H9 (cell line): ENCODE measurements around the gene CD28. TPM values are rescaled to one million over a fixed set of nuclear protein-coding genes. Genes with fewer than 3 reads are reported as not detected.

Experiments used
- DNase-seq: peaks from one replicate; pipeline ENCODE4 v3.0.0-alpha.2; 2017
- H2AFZ ChIP-seq: one replicate; pipeline ENCODE4 v1.6.1; 2013; ENCODE audit warnings: mild to moderate bottlenecking, low read length, control low read depth, moderate library complexity
- H2AK5ac ChIP-seq: 2 replicates; pipeline ENCODE4 v1.6.1; 2013; ENCODE audit warnings: low read length, control low read depth, mixed read lengths; ENCODE audit not compliant: insufficient read length
- H2BK120ac ChIP-seq: one replicate; pipeline ENCODE4 v1.6.1; 2013; ENCODE audit warnings: low read depth, mild to moderate bottlenecking, low read length, control low read depth, inconsistent platforms; ENCODE audit not compliant: poor library complexity, severe bottlenecking
- H2BK12ac ChIP-seq: 2 replicates; pipeline ENCODE4 v1.6.1; 2013; ENCODE audit warnings: low read length, control low read depth, mixed read lengths, low read depth; ENCODE audit not compliant: insufficient read length
- H2BK15ac ChIP-seq: 2 replicates; pipeline ENCODE4 v1.6.1; 2013; ENCODE audit warnings: low read depth, low read length, control low read depth
- H2BK20ac ChIP-seq: one replicate; pipeline ENCODE4 v1.6.1; 2013; ENCODE audit warnings: low read depth, mild to moderate bottlenecking, low read length, control low read depth, inconsistent platforms; ENCODE audit not compliant: poor library complexity, severe bottlenecking
- H2BK5ac ChIP-seq: 2 replicates; pipeline ENCODE4 v1.6.1; 2013; ENCODE audit warnings: low read length, control low read depth, mixed read lengths; ENCODE audit not compliant: insufficient read length
- H3K14ac ChIP-seq: 2 replicates; pipeline ENCODE4 v1.6.1; 2013; ENCODE audit warnings: low read length, control low read depth; ENCODE audit not compliant: insufficient read depth
- H3K18ac ChIP-seq: 2 replicates; pipeline ENCODE4 v1.6.1; 2013; ENCODE audit warnings: low read depth, mild to moderate bottlenecking, mixed read lengths, low read length, control low read depth; ENCODE audit not compliant: insufficient read length
- H3K23ac ChIP-seq: 2 replicates; pipeline ENCODE4 v1.6.1; 2013; ENCODE audit warnings: low read length, control low read depth, mixed read lengths, low read depth; ENCODE audit not compliant: insufficient read length
- H3K23me2 ChIP-seq: 2 replicates; pipeline ENCODE4 v1.6.1; 2013; ENCODE audit warnings: low read depth, mild to moderate bottlenecking, mixed read lengths, low read length, control low read depth; ENCODE audit not compliant: insufficient read length, poor library complexity, severe bottlenecking
- H3K27ac ChIP-seq: 2 replicates; pipeline ENCODE4 v1.5.1; 2013; ENCODE audit warnings: low read length, control low read depth, mixed read lengths, low read depth; ENCODE audit not compliant: insufficient read length
- H3K27me3 ChIP-seq: 2 replicates; pipeline ENCODE4 v1.6.1; 2013; ENCODE audit warnings: low read length, control low read depth, inconsistent platforms; ENCODE audit not compliant: insufficient read depth
- H3K4ac ChIP-seq: 2 replicates; pipeline ENCODE4 v1.6.1; 2013; ENCODE audit warnings: low read depth, mild to moderate bottlenecking, control low read depth, inconsistent platforms, low read length, moderate library complexity
- H3K4me1 ChIP-seq: 2 replicates; pipeline ENCODE4 v1.6.1; 2013; ENCODE audit warnings: low read length, control low read depth, inconsistent platforms; ENCODE audit not compliant: insufficient read depth
- H3K4me2 ChIP-seq: 2 replicates; pipeline ENCODE4 v1.6.1; 2013; ENCODE audit warnings: low read length, control low read depth, mixed read lengths; ENCODE audit not compliant: insufficient read length, insufficient read depth
- H3K56ac ChIP-seq: 2 replicates; pipeline ENCODE4 v1.6.1; 2013; ENCODE audit warnings: low read depth, mild to moderate bottlenecking, mixed read lengths, low read length, control low read depth; ENCODE audit not compliant: insufficient read length
- H3K79me1 ChIP-seq: 2 replicates; pipeline ENCODE4 v1.6.1; 2013; ENCODE audit warnings: low read depth, mild to moderate bottlenecking, moderate library complexity, low read length, control low read depth, inconsistent platforms; ENCODE audit not compliant: insufficient read depth, poor library complexity, severe bottlenecking
- H3K79me2 ChIP-seq: 2 replicates; pipeline ENCODE4 v1.6.1; 2013; ENCODE audit warnings: low read length, control low read depth, inconsistent platforms; ENCODE audit not compliant: insufficient read depth
- H3K9ac ChIP-seq: 2 replicates; pipeline ENCODE4 v1.6.1; 2013; ENCODE audit warnings: low read length, control low read depth, mixed read lengths; ENCODE audit not compliant: insufficient read length; ENCODE audit errors: extremely low read depth
- H3K9me3 ChIP-seq: one replicate; pipeline ENCODE4 v1.6.1; 2013; ENCODE audit warnings: low read depth, low read length, inconsistent platforms; ENCODE audit not compliant: control insufficient read depth
- H3T11ph ChIP-seq: one replicate; pipeline ENCODE4 v1.6.1; 2013; ENCODE audit warnings: mild to moderate bottlenecking, low read length, control low read depth, inconsistent platforms
- H4K20me1 ChIP-seq: one replicate; pipeline ENCODE4 v1.6.1; 2013; ENCODE audit not compliant: control insufficient read depth, insufficient read length, insufficient read depth
- H4K5ac ChIP-seq: 2 replicates; pipeline ENCODE4 v1.6.1; 2013; ENCODE audit warnings: low read depth, mild to moderate bottlenecking, mixed read lengths, low read length, control low read depth; ENCODE audit not compliant: insufficient read length
- H4K8ac ChIP-seq: replicated peaks from 2 replicates; pipeline ENCODE4 v1.6.1; 2013; ENCODE audit warnings: low read length, control low read depth, mixed read lengths, low read depth; ENCODE audit not compliant: insufficient read length
- H4K91ac ChIP-seq: 2 replicates; pipeline ENCODE4 v1.6.1; 2013; ENCODE audit warnings: low read depth, mild to moderate bottlenecking, moderate library complexity, mixed read lengths, low read length, control low read depth; ENCODE audit not compliant: insufficient read length
- H3K27ac Mint-ChIP-seq, 3 experiments: 2 replicates in 2 of 3; 3 replicates in 1 of 3; pipeline ENCODE4 v1.8.0; 2020 to 2021; ENCODE audit warnings: mixed read lengths in 3 of 3, mild to moderate bottlenecking in 1 of 3, moderate library complexity in 1 of 3
- H3K27me3 Mint-ChIP-seq: 2 replicates; pipeline ENCODE4 v1.8.0; 2021; ENCODE audit warnings: low read depth, mild to moderate bottlenecking, moderate library complexity, mixed read lengths
- H3K36me3 Mint-ChIP-seq, 3 experiments: 2 replicates in 2 of 3; 3 replicates in 1 of 3; pipeline ENCODE4 v1.8.0; 2020 to 2021; ENCODE audit warnings: low read depth in 3 of 3, mixed read lengths in 3 of 3; ENCODE audit not compliant: insufficient read depth in 1 of 3
- H3K4me1 Mint-ChIP-seq, 2 experiments: 2 replicates each; pipeline ENCODE4 v1.8.0; 2020; ENCODE audit warnings: mixed read lengths in 2 of 2
- H3K4me3 Mint-ChIP-seq, 2 experiments: 2 replicates in 1 of 2; 3 replicates in 1 of 2; pipeline ENCODE4 v1.8.0; 2020 to 2021; ENCODE audit warnings: mild to moderate bottlenecking in 2 of 2, mixed read lengths in 2 of 2, moderate library complexity in 1 of 2
- H3K9me3 Mint-ChIP-seq, 2 experiments: 2 replicates in 1 of 2; 3 replicates in 1 of 2; pipeline ENCODE4 v1.8.0; 2020; ENCODE audit warnings: mild to moderate bottlenecking in 2 of 2, mixed read lengths in 2 of 2, moderate library complexity in 1 of 2
- whole genome bisulfite sequencing: extraction: QIAGEN DNeasy Blood & Tissue Kit; methylation state at CpG from one replicate; pipeline ENCODE4 v1.1.7; 2013; ENCODE audit warnings: missing lambda C conversion rate, low lambda C conversion rate, mixed read lengths; ENCODE audit not compliant: insufficient read length; ENCODE audit errors: extremely low coverage; 5-methylcytosine and 5-hydroxymethylcytosine counted together
- total RNA-seq: library from RNA; stranded (reverse); gene quantifications from 2 replicates; pipeline ENCODE4 v1.2.1, GENCODE V29; 2021
- TF ChIP-seq, protein P1 (sequence below): fragments of 200-600 bp; sonication (generic); conservative IDR thresholded peaks from 3 replicates; pipeline ENCODE4 v1.8.0; 2021; ENCODE audit warnings: antibody characterized with exemption, mild to moderate bottlenecking

The CD28 gene
- total RNA-seq, 1 experiment from 2014 or later, result not detected

DNA sequence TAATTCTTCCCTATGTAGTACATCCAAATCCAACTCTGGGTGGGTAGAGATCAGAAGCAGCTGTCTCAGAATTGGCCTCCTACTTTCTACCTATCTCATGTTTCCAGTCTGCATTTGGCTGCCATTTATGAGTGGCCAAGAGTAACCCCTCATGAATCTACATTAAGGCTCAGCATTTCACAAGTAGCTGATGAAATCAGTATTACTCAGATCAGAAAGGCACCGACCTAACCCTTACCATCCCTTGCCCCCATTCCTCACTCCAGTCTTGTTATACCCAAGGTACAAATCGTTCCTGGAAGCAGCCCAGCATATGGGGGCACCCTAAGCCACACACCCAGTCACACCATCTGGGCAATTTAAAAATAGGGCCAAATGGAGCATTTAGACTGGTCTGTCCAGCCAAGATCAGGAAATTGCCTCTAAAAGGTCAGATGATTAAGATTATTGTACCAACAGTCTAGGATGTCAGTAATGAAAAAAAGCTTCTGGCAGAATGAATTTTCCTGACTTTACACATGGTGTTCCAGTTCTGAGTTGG is 37.1 kb downstream of the CD28 start:
- Mint-ChIP-seq H3K36me3 (no peaks in the 10 kb centered on the region), H3K27me3 (no peaks in the 10 kb centered on the region; the same call in 1 of the 2 replicates), H3K27ac (no peak overlapping the region), H3K4me1 (0 out of 4 replicates have a peak, but pooled peaks cover 0 to 2% of the 10 kb centered on the region in 2 experiments), H3K4me3 (no peak overlapping the region), H3K9me3 (no peaks in the 10 kb centered on the region; a peak in 1 of 5 replicates)
- Histone ChIP-seq H3K79me1 (no peaks in the 10 kb centered on the region), H2BK5ac (no peak overlapping the region), H2BK20ac (no peak overlapping the region), H3K9me3 (no peaks in the 10 kb centered on the region), H3K18ac (no peak overlapping the region), H4K91ac (no peak overlapping the region), H3K9ac (no peak overlapping the region), H2BK120ac (no peak overlapping the region), H3K23ac (no peak overlapping the region), H4K8ac (no peak overlapping the region), H4K20me1 (no peaks in the 10 kb centered on the region), H2AK5ac (no peak overlapping the region), H3K4me2 (no peak overlapping the region), H2AFZ (no peak overlapping the region), H3T11ph (no peak overlapping the region), H3K27me3 (no peaks in the 10 kb centered on the region), H3K56ac (no peak overlapping the region), H3K23me2 (no peaks in the 10 kb centered on the region), H2BK12ac (no peak overlapping the region), H3K14ac (no peak overlapping the region), H2BK15ac (no peak overlapping the region), H4K5ac (no peak overlapping the region), H3K27ac (no peak overlapping the region), H3K4me1 (no peaks in the 10 kb centered on the region), H3K4ac (no peak overlapping the region), H3K79me2 (no peaks in the 10 kb centered on the region)
- WGBS, result no CpG with 5 or more reads among the region's 2 CpGs
- TF ChIP-seq, protein P1, sequence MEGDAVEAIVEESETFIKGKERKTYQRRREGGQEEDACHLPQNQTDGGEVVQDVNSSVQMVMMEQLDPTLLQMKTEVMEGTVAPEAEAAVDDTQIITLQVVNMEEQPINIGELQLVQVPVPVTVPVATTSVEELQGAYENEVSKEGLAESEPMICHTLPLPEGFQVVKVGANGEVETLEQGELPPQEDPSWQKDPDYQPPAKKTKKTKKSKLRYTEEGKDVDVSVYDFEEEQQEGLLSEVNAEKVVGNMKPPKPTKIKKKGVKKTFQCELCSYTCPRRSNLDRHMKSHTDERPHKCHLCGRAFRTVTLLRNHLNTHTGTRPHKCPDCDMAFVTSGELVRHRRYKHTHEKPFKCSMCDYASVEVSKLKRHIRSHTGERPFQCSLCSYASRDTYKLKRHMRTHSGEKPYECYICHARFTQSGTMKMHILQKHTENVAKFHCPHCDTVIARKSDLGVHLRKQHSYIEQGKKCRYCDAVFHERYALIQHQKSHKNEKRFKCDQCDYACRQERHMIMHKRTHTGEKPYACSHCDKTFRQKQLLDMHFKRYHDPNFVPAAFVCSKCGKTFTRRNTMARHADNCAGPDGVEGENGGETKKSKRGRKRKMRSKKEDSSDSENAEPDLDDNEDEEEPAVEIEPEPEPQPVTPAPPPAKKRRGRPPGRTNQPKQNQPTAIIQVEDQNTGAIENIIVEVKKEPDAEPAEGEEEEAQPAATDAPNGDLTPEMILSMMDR, result no peak
- no peak for DNase-seq
